ENCODE measurements around the gene KRT34.

The KRT34 gene

GRCh38 chr17:41338961-41339485 lies 43.1 kb downstream of the KRT34 start:
- TF ChIP-seq, protein P1, sequence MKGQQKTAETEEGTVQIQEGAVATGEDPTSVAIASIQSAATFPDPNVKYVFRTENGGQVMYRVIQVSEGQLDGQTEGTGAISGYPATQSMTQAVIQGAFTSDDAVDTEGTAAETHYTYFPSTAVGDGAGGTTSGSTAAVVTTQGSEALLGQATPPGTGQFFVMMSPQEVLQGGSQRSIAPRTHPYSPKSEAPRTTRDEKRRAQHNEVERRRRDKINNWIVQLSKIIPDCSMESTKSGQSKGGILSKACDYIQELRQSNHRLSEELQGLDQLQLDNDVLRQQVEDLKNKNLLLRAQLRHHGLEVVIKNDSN (IDR thresholded peaks at IDR 0.05), result no peak
- TF ChIP-seq TEAD4 (IDR thresholded peaks at IDR 0.05) (no peak), NFIC (IDR thresholded peaks at IDR 0.05) (no peak), FOXM1 (IDR thresholded peaks at IDR 0.05; ENCODE audit: borderline replicate concordance, low read depth) (no peak), CEBPB (IDR thresholded peaks at IDR 0.05) (no peak), EGR1 (IDR thresholded peaks at IDR 0.05) (no peak), RAD21 (IDR thresholded peaks at IDR 0.05; ENCODE audit: low read depth) (no peak), TCF12 (IDR thresholded peaks at IDR 0.05; ENCODE audit: low read depth) (no peak), YY1 (IDR thresholded peaks at IDR 0.05; ENCODE audit: low read depth) (no peak), TAF1 (IDR thresholded peaks at IDR 0.05; ENCODE audit: low read depth) (no peak), ZBTB7A (IDR thresholded peaks at IDR 0.05; ENCODE audit: low read depth) (no peak), CREB1 (IDR thresholded peaks at IDR 0.05; ENCODE audit: low read depth) (no peak), EP300 (IDR thresholded peaks at IDR 0.05; ENCODE audit: borderline replicate concordance) (no peak)
- TF ChIP-seq, protein P2, sequence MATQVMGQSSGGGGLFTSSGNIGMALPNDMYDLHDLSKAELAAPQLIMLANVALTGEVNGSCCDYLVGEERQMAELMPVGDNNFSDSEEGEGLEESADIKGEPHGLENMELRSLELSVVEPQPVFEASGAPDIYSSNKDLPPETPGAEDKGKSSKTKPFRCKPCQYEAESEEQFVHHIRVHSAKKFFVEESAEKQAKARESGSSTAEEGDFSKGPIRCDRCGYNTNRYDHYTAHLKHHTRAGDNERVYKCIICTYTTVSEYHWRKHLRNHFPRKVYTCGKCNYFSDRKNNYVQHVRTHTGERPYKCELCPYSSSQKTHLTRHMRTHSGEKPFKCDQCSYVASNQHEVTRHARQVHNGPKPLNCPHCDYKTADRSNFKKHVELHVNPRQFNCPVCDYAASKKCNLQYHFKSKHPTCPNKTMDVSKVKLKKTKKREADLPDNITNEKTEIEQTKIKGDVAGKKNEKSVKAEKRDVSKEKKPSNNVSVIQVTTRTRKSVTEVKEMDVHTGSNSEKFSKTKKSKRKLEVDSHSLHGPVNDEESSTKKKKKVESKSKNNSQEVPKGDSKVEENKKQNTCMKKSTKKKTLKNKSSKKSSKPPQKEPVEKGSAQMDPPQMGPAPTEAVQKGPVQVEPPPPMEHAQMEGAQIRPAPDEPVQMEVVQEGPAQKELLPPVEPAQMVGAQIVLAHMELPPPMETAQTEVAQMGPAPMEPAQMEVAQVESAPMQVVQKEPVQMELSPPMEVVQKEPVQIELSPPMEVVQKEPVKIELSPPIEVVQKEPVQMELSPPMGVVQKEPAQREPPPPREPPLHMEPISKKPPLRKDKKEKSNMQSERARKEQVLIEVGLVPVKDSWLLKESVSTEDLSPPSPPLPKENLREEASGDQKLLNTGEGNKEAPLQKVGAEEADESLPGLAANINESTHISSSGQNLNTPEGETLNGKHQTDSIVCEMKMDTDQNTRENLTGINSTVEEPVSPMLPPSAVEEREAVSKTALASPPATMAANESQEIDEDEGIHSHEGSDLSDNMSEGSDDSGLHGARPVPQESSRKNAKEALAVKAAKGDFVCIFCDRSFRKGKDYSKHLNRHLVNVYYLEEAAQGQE (IDR thresholded peaks at IDR 0.05; ENCODE audit: low read depth), result no peak
- TF ChIP-seq, protein P3, sequence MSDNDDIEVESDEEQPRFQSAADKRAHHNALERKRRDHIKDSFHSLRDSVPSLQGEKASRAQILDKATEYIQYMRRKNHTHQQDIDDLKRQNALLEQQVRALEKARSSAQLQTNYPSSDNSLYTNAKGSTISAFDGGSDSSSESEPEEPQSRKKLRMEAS (IDR thresholded peaks at IDR 0.05), result no peak

DNA sequence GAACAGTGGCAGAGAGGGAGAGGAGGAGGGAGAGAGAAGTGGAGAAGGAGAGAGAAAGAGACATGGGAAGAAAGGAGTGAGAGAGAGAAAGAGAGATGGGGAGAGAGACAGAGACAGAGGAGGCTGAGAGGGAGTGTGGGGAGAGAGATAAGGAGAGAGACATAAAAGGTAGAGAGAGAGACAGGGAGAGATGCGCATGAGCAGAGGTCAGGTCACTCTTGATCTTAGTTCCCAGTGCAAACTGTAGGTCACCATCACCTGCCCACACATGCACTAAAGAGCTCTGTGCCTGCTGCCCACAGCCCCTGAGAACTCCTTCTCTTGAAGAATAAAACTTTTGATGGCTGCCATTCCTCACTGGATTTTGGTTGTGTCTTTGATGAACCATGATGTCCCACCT lies 46.4 kb downstream of the KRT34 start:
- TF ChIP-seq, protein P2 (IDR thresholded peaks at IDR 0.05; ENCODE audit: low read depth), result no peak
- TF ChIP-seq, protein P1 (IDR thresholded peaks at IDR 0.05), result no peak
- TF ChIP-seq EGR1 (IDR thresholded peaks at IDR 0.05), result no peak

DNA sequence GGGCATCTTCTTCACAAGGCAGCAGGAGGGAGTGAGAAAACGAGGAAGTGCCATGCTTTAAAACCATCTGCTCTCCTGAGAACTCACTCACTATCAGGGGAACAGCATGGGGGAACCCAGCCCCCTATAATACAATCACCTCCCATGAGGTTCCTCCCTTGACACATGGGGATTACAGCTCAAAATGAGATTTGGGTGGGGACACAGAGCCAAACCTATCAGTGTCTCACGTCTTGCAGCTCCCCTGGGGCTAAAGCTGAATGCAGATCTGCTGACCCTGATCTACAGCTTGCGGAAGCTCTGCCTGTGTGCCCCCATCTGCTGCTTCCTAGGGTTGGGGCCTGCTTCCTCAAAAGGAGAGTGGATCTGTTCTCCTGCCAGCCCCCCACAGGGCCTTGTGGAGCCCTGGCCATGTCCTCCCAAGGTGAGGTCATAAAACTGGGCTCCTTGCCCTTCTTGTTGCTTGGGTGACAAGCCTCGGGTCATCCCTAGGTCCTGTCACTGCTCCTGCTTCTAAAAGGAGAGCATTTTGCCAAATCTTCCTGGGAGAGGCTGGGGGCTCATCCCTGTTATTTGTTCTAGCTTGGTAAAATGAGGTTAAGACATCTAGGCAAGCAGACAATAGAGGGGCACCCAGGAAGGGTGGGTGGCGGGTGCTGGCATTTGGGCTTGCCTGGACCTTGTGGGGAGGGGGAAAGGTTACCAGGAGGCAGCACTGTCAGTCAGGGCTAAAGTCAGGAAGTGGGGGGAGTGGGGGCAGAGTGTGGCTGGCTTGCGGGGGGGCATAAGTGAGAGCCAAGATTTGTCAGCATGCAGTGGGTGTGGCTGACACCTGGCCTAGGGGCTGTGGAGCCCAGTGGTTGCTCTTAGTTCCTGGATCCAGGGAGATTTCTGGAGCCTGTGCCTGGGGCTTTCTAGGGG lies 47.5 kb downstream of the KRT34 start:
- TF ChIP-seq EGR1 (IDR thresholded peaks at IDR 0.05) (no peak), FOXM1 (IDR thresholded peaks at IDR 0.05; ENCODE audit: borderline replicate concordance, low read depth) (no peak), TEAD4 (IDR thresholded peaks at IDR 0.05) (no peak)

DNA sequence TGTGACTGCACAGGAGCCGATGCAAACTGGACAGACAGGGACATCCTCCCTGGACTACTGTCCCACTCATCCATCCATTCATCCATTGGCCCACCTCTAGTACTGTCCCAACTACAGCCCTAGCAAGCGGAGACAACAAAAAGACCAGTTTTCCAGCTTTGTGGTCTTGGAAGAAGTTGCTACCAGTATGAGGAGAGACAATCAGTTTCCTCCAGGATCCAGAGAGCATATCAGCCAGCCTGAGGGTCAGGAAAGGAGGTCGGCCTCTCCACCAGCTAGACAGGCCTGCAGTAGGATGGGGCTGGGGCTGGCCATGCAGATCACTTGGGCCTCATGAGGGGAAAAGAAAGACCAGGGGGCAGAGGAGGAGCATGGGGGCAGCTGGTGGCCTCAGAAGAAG lies 48.3 kb downstream of the KRT34 start:
- TF ChIP-seq YY1 (IDR thresholded peaks at IDR 0.05; ENCODE audit: low read depth), result no peak
- TF ChIP-seq, protein P3 (IDR thresholded peaks at IDR 0.05), result no peak
- TF ChIP-seq EP300 (IDR thresholded peaks at IDR 0.05; ENCODE audit: borderline replicate concordance), result no peak
- TF ChIP-seq RAD21 (IDR thresholded peaks at IDR 0.05; ENCODE audit: low read depth), result no peak
- TF ChIP-seq, protein P1 (IDR thresholded peaks at IDR 0.05), result no peak
- TF ChIP-seq TCF12 (IDR thresholded peaks at IDR 0.05; ENCODE audit: low read depth), result no peak
- no peak for TF ChIP-seq CEBPB (IDR thresholded peaks at IDR 0.05)
- TF ChIP-seq CREB1 (IDR thresholded peaks at IDR 0.05; ENCODE audit: low read depth), result no peak
- no peak for TF ChIP-seq EGR1 (IDR thresholded peaks at IDR 0.05)
- no peak for TF ChIP-seq NFIC (IDR thresholded peaks at IDR 0.05)

GRCh38 chr17:41333098-41333497 lies 49.0 kb downstream of the KRT34 start:
- TF ChIP-seq EP300 (IDR thresholded peaks at IDR 0.05; ENCODE audit: borderline replicate concordance), result no peak
- TF ChIP-seq, protein P3 (IDR thresholded peaks at IDR 0.05), result no peak

DNA sequence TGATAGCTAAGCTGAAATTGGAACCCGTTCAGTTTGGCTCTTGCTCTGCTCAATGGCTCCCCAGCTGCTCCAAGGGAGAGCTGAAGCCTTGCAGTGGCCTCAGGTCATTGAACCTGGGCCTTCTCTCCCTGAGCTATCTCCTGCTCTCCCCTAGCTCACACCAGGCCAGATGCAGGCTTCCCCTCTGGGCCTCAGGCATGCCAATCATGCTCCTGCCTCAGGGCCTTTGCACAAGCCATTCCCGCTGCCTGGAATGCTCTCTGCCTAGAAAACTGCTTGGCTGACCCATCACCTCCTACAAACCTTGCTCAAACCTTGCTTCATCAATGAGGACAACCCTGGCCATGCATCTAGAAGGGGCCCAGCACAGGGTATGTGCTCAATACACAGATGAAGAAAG lies 49.9 kb downstream of the KRT34 start:
- TF ChIP-seq CEBPB (IDR thresholded peaks at IDR 0.05) (no peak), YY1 (IDR thresholded peaks at IDR 0.05; ENCODE audit: low read depth) (no peak), NFIC (IDR thresholded peaks at IDR 0.05) (no peak), EGR1 (IDR thresholded peaks at IDR 0.05) (no peak), TCF12 (IDR thresholded peaks at IDR 0.05; ENCODE audit: low read depth) (no peak), FOXM1 (IDR thresholded peaks at IDR 0.05; ENCODE audit: borderline replicate concordance, low read depth) (no peak)
- TF ChIP-seq, protein P1 (IDR thresholded peaks at IDR 0.05), result no peak
